Fibroblast of gingiva (primary cell): Measurements from ENCODE around the gene RANBP10.
"Not testable (repeated sequence)": the region's sequence is repeated elsewhere in the genome, so short reads cannot be mapped to it uniquely, and the experiment has no call there.

Source experiments
- DNase-seq: peaks from one replicate; pipeline ENCODE4 v3.0.0-alpha.2; 2011; ENCODE audit warnings: low read depth

RANBP10 gene

GRCh38 chr16:67713647-67714273 is 92.6 kb downstream of the RANBP10 start:
- no peak for DNase-seq

GRCh38 chr16:67710607-67711006 is 95.8 kb downstream of the RANBP10 start:
- no peak for DNase-seq

GRCh38 chr16:67709050-67709449 is 97.3 kb downstream of the RANBP10 start:
- no peak for DNase-seq

- peak; percentile 81 for DNase-seq
These were observed 98.0 kb downstream of the RANBP10 start for GRCh38 chr16:67708368-67708771.

GRCh38 chr16:67707790-67708189 is 98.6 kb downstream of the RANBP10 start:
- no peak for DNase-seq

DNA sequence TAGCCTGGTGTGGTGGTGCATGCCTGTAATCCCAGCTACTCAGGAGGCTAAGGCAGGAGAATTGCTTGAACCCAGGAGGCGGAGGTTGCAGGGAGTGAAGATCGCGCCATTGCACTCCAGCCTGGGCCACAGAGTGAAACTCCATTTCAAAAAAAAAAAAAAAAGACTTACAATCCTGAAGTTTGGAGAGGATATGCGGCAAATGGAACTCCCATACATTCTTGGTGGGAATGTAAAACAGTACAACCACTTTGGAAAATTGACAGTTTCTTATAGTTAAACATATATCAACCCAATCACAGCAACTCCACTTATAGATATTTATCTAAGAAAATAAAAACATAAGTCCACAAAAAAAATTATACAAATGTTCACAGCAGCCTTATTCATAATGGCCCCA is 99.2 kb downstream of the RANBP10 start:
- no peak for DNase-seq

DNA sequence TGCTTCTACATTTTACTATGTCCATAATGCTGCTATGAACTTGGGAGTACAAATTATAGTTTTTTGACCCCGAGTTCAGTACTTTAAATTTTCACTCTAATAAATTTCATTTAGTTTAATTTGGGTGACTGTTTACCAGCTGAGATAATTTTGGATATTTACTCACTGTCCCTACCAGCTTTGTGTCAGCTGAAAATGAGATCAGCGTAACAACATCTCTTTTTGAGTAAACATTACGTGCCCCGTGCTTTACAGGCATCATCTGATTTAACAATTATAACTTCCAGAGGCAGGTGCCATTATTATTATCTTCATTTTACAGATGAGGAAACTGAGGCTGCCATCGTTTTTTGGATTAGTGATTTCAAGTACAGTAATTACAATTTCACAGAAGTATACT is 102.2 kb downstream of the RANBP10 start:
- DNase-seq: no peak

GRCh38 chr16:67703626-67704025 is 102.7 kb downstream of the RANBP10 start:
- no peak for DNase-seq

DNA sequence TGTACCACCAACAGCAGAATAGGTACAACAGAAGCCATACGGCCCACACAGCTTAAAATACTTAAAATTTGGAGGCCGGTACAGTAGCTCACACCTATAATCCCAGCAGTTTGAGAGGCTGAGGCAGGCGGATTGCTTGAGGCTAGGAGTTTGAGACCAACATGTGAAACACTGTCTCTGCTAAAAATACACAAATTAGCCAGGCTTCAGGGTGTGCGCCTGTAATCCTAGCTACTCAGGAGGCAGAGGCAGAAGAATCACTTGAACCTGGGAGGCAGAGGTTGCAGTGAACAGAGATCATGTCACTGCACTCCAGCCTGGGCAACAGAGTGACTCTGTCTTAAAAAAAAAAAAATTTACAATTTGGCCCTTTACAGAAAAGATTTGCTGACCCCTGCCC is 104.2 kb downstream of the RANBP10 start:
- no peak for DNase-seq

DNA sequence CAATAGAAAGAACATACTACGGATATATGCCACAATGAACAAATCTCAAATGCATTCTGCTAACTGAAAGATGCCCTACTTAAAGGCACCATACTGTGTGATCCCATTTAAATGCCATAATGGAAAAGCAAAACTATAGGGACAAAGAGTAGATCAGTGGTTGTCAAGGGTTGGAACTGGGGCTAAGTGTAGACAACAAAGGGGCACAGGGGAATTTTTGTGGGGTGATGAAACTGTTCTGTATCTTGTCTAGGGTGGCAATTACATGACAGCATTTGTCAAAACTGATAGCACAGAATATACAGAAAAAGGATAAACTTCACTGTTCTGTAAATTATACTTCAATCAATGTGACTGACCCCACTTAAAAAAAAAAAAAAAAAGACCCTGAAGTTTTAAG is 104.9 kb downstream of the RANBP10 start:
- DNase-seq: no peak

DNA sequence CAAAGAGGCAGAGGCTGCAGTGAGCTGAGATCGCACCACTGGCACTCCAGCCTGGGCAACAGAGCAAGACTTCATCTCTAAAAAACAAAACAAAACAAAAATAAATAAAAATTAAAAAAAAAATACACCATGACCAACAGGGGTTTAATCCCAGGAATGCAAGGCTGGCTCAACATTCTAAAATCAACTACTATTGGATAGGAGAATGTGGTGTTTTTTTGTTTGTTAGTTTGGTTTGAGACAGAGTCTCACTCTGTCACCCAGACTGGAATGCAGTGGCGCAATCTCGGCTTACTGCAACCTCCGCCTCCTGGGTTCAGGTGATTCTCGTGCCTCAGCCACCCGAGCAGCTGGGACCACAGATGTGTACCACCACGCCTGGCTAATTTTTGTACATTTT is 107.1 kb downstream of the RANBP10 start:
- DNase-seq: no peak

DNA sequence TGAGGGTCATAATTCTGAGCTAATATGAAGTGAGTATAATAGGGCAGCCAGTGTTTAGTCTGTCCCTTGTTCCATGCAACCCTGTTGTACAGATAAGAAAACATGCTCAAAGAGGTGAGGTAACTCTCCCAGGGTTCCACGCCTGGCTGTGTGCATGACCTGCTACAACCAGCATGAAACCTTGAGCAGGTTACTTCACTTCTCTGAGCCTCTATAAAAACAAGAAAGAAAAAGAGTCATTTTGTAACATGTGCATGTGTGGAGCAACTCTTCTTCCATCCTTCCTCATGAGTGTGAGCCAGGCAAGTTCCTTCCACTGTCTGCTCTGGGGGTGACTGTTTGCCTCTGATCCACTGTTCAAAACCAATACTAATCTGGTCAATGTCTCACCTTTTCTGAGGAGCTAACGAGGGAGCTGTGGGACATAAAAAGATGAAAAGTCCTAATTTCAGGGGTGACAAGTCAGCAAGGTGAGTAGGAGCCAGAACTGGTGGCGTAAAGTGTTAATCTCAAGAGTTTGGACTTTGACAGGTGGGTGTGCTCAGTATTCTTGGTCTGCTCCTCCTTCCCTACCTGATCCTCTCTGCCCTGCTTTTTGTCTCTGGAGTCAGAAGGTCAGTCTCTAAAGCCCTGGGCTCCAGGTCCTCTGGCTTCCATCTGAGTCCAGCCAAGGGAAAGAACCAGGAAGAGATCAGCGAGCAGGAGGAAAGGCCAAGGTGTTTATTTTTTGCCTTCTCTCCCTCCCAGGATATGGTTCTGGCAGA is 108.8 kb downstream of the RANBP10 start:
- no peak for DNase-seq

- DNase-seq: no peak
These were observed 111.7 kb downstream of the RANBP10 start for GRCh38 chr16:67694611-67695010.

DNA sequence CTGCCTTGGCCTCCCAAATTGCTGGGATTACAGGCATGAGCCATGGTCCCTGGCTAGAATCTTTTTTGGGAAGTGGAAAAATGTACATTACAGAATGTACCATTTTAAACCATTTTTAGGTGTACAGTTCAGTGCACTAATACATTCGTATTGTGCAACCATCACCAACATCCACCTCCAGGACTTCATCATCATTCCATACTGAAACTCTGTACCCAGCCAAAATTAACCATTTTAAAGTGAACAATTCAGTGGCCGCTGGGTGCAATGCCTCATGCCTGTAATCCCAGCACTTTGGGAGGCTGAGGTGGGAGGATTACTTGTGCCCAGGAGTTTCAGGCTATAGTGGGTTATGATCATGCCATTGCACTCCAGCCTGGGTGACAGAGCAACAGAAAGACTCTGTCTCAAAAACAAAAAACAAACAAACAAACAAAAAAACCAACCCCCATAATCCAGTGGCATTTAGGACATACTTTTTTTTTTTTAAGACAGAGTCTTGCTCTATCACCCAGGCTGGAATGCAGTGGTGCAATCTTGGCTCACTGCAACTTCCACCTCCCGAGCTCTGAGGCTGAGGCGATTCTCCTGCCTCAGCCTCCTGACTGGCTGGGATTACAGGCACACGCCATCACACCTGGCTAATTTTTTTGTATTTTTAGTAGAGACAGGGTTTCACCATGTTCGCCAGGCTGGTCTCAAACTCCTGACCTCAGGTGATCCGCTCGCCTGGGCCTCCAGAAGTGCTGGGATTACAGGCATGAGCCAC is 112.7 kb downstream of the RANBP10 start:
- not testable (repeated sequence) for DNase-seq

- no peak for DNase-seq
These were observed 120.8 kb downstream of the RANBP10 start for GRCh38 chr16:67685388-67686112.

- DNase-seq: no peak
These were observed 122.6 kb downstream of the RANBP10 start for GRCh38 chr16:67683767-67684166.

DNA sequence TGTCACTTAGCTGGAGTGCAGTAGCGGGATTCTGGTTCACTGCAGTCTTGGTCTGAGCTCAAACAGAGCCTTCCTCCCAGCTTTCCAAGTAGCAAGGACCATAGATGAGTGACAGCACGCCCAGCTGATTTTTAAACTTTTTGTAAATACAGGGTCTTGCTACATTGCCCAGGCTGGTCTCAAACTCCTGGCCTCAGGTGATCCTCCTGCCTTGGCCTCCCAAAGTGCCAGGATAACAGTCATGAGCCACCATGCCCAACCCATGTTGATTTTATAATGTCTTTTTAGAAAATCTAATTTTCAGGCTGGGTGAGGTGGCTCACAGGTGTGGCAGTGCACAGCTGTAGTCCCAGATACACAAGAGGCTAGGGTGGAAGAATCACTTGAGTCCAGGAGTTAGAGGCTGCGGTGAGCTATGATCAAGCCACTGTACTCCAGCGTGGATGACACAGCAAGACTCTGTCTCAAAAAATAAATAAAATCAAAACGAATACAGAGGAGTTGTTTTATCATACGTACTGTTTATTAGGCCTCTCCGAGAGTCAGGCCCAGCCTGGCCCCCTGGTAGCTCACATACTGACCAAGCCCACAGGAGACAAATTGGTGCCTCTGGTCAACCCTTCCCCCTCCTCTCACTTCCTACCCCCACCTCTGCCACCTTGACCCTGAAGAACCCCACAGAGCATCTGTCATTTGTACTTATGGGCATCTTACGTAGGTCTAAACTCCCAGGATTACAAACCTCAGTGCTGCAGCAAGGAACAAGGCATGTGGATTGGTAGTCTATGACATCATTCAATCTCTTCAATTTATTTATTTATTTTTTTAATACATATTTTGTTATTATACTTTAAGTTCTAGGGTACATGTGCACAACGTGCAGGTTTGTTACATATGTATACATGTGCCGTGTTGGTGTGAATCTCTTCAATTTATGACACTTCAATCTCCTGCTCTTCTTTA is 126.1 kb downstream of the RANBP10 start:
- DNase-seq: no peak

GRCh38 chr16:67678354-67679023 is 127.9 kb downstream of the RANBP10 start:
- no peak for DNase-seq

GRCh38 chr16:67677712-67678111 is 128.6 kb downstream of the RANBP10 start:
- DNase-seq: no peak

GRCh38 chr16:67676939-67677338 is 129.4 kb downstream of the RANBP10 start:
- no peak for DNase-seq

DNA sequence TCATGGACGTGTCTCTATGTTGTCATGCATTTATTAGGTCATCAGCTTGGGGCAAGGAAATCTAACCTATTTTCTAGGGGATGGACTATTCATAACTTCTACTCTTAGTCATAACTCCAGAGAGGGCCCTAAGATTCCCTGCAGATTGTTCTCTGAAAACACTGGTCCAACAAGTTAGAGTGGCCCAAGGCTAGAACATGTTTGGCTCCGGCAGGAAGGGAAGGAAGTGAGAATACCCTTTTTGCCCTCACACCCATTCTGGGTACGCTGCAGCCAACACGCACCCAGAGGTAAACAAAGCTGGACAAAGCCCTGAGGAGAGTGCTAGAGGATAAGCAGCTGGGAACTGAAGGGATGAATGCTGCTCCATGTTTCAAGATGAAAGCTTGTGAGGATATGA is 129.8 kb downstream of the RANBP10 start:
- DNase-seq: no peak
